Mucosa of rectum (tissue), 2 donors: ENCODE data around the gene CNRIP1.

Source experiments
- H3K27ac ChIP-seq, 2 donors: one replicate each; pipeline ENCODE4 v1.7.0; 2013; ENCODE audit warnings: inconsistent platforms in 2 of 2, low read depth in 2 of 2, low read length in 2 of 2
- H3K27me3 ChIP-seq, 2 donors: one replicate each; pipeline ENCODE4 v1.7.0; 2013; ENCODE audit warnings: low read length in 2 of 2; ENCODE audit not compliant: control insufficient read depth in 2 of 2, insufficient read depth in 2 of 2
- H3K36me3 ChIP-seq, 2 donors: one replicate each; pipeline ENCODE4 v1.7.0; 2013; ENCODE audit warnings: low read length in 2 of 2; ENCODE audit not compliant: control insufficient read depth in 2 of 2, insufficient read depth in 2 of 2
- H3K4me1 ChIP-seq, 2 donors: one replicate each; pipeline ENCODE4 v1.7.0; 2013; ENCODE audit warnings: low read length in 2 of 2, mild to moderate bottlenecking in 1 of 2; ENCODE audit not compliant: control insufficient read depth in 2 of 2, insufficient read depth in 2 of 2
- H3K4me3 ChIP-seq, 2 donors: one replicate each; pipeline ENCODE4 v1.7.0; 2013; ENCODE audit warnings: low read length in 2 of 2
- H3K9ac ChIP-seq, 2 donors: one replicate each; pipeline ENCODE4 v1.7.0; 2013; ENCODE audit warnings: low read length in 2 of 2, low read depth in 1 of 2, mild to moderate bottlenecking in 1 of 2
- H3K9me3 ChIP-seq, 2 donors: one replicate each; pipeline ENCODE4 v1.7.0; 2013; ENCODE audit warnings: low read length in 2 of 2; ENCODE audit not compliant: control insufficient read depth in 2 of 2
- donor health status: healthy.
- donor health status: Normal muscosa, but diverticular disease.

The CNRIP1 gene

GRCh38 chr2:68341062-68341329 is 21.2 kb upstream of the CNRIP1 start:
- H3K27ac ChIP-seq: no peak overlapping the region
- no peaks in the 10 kb centered on the region for H3K27me3 ChIP-seq
- H3K36me3 ChIP-seq: no peaks in the 10 kb centered on the region
- H3K4me1 ChIP-seq: no peaks in the 10 kb centered on the region
- no peak overlapping the region for H3K9ac ChIP-seq
- no peak overlapping the region for H3K4me3 ChIP-seq
- H3K9me3 ChIP-seq: no peaks in the 10 kb centered on the region

DNA sequence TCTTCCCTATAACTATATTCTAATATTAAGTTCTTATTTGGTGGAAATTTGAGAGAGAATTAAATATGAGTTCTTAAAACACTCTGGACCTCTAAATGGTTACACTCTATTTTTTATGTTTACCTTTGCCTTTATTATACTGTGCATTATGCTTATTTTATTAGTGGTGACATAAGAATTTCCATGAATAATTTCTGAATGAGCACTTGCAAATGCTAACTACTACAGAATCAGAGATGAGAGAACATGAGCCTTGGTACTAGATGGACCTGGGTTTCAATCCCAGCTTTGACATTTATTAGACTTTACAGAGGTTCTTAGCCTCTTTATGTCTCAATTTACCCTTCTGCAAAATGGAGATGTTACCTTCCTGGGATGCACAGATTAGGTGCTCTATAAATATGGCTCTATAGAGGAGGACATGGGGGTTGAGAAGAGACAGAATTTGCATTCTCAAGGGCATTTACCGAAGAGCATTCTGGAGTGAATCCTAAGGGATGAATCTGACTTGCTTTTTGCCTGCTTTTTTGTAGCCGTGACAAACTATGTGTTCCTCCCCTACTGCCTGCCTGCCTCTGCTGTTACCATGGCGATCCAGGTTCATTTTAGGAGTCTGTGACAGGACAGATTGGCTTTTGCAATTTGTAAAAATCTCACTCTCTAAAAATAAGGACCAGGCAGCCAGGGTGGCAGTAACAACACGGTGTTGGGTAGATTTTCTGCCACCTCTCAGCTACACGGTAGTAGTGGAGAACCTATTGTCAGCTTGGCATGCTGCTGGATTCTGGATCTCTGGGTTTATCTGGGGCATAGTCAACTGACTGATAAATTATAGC is 20.7 kb upstream of the CNRIP1 start:
- Histone ChIP-seq H3K9ac (no peak overlapping the region), H3K4me1 (no peaks in the 10 kb centered on the region), H3K36me3 (no peaks in the 10 kb centered on the region), H3K4me3 (no peak overlapping the region), H3K27me3 (no peaks in the 10 kb centered on the region), H3K9me3 (no peaks in the 10 kb centered on the region), H3K27ac (no peak overlapping the region)

DNA sequence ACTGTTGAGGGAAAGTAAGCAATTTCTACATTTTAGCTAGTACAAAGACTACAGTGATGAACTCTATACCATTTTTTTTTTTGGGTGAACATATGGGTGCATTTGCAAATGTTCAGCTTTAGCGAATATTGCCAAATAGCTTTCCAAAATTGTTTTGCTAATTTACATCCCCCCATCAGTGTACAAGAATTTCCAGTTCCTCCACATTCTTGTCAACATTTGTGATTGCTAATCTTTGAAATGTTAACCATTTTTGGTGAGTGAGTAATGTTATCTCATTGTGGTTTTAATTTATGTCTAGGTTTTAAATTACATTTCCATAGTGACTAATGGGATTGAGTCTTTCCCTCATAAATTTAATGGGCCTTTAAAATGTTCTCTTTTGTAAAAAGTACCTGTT is 16.4 kb upstream of the CNRIP1 start:
- H3K27ac ChIP-seq: no peak overlapping the region
- no peaks in the 10 kb centered on the region for H3K27me3 ChIP-seq
- no peaks in the 10 kb centered on the region for H3K4me1 ChIP-seq
- no peak overlapping the region for H3K4me3 ChIP-seq
- no peaks in the 10 kb centered on the region for H3K36me3 ChIP-seq
- H3K9me3 ChIP-seq: no peaks in the 10 kb centered on the region
- H3K9ac ChIP-seq: no peak overlapping the region

DNA sequence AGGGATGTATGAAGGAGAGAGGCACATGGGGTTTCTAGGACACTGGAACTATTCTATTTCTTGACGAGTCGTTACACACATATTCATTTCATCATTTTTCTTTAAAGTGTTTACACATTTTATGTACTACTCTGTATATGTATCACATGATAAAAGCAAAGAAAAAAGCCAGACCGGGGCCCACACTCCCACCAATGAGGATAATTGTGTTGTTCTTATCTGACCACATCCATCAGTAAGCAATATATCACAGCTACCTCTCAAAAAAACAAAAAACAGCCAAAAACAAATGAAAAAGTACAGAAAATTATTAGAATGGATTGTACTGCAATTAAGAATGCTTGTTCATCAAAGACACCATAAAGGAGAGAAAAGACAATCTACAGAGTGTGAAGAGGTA is 14.2 kb upstream of the CNRIP1 start:
- no peaks in the 10 kb centered on the region for H3K36me3 ChIP-seq
- H3K9ac ChIP-seq: no peak overlapping the region
- no peaks in the 10 kb centered on the region for H3K27me3 ChIP-seq
- no peaks in the 10 kb centered on the region for H3K9me3 ChIP-seq
- H3K27ac ChIP-seq: no peak overlapping the region
- no peaks in the 10 kb centered on the region for H3K4me1 ChIP-seq
- H3K4me3 ChIP-seq: no peak overlapping the region

- Histone ChIP-seq H3K27me3 (no peaks in the 10 kb centered on the region), H3K4me1 (no peaks in the 10 kb centered on the region), H3K9me3 (no peaks in the 10 kb centered on the region), H3K9ac (no peak overlapping the region), H3K4me3 (no peak overlapping the region), H3K27ac (no peak overlapping the region), H3K36me3 (no peaks in the 10 kb centered on the region)
Observed at GRCh38 chr2:68333009-68333408, 13.3 kb upstream of the CNRIP1 start.

GRCh38 chr2:68330691-68331090 is 10.9 kb upstream of the CNRIP1 start:
- no peaks in the 10 kb centered on the region for H3K27me3 ChIP-seq
- H3K36me3 ChIP-seq: no peaks in the 10 kb centered on the region
- no peak overlapping the region for H3K27ac ChIP-seq
- H3K9me3 ChIP-seq: no peaks in the 10 kb centered on the region
- no peak overlapping the region for H3K4me3 ChIP-seq
- H3K9ac ChIP-seq: no peak overlapping the region
- no peaks in the 10 kb centered on the region for H3K4me1 ChIP-seq

DNA sequence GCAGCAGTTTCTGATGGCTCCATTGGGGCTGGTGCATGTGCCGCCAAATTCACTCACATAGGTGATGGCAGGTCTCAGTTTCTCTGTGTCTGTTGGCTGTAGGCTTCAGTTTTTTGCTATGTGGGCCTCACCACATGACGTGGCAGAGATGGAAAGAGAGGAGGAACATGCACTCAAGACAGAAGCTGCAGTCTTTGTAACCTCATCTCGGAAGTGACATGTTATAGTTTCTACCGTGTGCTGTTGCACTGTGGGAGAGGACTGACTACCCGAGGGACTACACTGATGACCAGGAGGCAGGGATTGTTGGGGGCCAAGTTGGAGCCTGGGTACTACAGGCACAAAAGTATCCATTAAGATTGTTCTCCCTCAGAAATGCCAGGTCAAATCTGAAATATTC is 9.2 kb upstream of the CNRIP1 start:
- H3K4me1 ChIP-seq: no peaks in the 10 kb centered on the region
- no peaks in the 10 kb centered on the region for H3K27me3 ChIP-seq
- H3K9ac ChIP-seq: no peak overlapping the region
- H3K4me3 ChIP-seq: no peak overlapping the region
- no peaks in the 10 kb centered on the region for H3K9me3 ChIP-seq
- no peaks in the 10 kb centered on the region for H3K36me3 ChIP-seq
- H3K27ac ChIP-seq: no peak overlapping the region

DNA sequence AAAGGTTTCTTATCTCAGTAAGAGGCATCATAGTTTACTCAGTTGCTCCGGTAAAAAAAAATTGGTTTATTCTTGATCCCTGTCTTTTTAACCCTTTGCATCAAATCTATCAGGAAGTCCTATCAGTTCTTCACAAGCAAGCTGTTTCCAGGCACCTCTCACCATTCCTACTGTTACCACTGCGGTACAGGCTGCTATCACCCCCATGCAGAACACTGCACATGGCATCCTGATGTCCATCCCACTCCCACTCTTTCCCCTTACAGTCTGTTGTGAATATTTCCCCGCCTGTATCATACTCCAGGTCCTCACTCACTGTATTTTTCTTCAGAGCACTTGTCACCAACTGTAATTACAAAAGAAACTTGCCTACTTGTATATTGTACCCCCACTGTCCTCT is 5.3 kb upstream of the CNRIP1 start:
- H3K4me3 ChIP-seq: no peak overlapping the region
- H3K36me3 ChIP-seq: no peaks in the 10 kb centered on the region
- no peaks in the 10 kb centered on the region for H3K9me3 ChIP-seq
- no peaks in the 10 kb centered on the region for H3K4me1 ChIP-seq
- no peaks in the 10 kb centered on the region for H3K27me3 ChIP-seq
- H3K27ac ChIP-seq: no peak overlapping the region
- no peak overlapping the region for H3K9ac ChIP-seq

GRCh38 chr2:68320118-68320641 is 431 bp upstream of the CNRIP1 start:
- Histone ChIP-seq H3K9ac (no peak overlapping the region), H3K4me3 (peak overlapping the region; percentile 66 to 71), H3K27ac (peak overlapping the region; percentile 81 to 85), H3K27me3 (peaks cover 6 to 11% of the 10 kb centered on the region in 2 donors), H3K36me3 (no peaks in the 10 kb centered on the region), H3K9me3 (no peaks in the 10 kb centered on the region), H3K4me1 (no peaks in the 10 kb centered on the region)

DNA sequence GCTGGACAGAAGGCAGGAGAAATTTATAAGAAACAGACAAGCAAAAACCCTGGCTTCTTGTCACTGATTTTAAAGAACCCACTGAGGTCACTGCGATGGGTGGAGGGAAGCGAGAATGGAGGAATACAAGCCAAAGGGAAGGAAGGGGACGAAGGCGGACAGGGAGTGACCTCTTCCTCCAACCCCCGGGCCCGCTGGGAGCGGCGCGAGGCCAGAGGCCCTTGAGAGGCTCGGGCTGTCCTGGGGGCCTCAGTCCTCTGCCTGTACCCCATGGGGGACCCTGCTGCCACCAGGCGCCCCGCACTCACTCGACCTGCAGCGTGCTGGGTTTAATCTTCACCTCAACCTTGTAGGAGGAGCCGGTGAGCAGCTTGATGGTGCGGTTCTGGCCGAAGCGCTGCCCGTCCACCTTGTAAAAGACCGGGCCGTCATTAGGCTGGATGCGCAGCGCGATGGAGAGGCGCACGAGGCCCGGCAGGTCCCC is 793 bp downstream of the CNRIP1 start:
- Histone ChIP-seq H3K36me3 (no peaks in the 10 kb centered on the region), H3K9me3 (no peaks in the 10 kb centered on the region), H3K4me1 (no peaks in the 10 kb centered on the region), H3K27me3 (peaks cover 6 to 11% of the 10 kb centered on the region in 2 donors), H3K4me3 (peak overlapping the region; percentile 66 to 71), H3K9ac (peak overlapping the region; percentile 5 to 65), H3K27ac (peak overlapping the region; percentile 81 to 85)
